ENCODE results near the gene CEP170. TPM values are rescaled to one million over a fixed set of nuclear protein-coding genes. Genes with fewer than 3 reads are reported as not detected.
"Not testable (repeated sequence)": the region's sequence is repeated elsewhere in the genome, so short reads cannot be mapped to it uniquely, and the experiment has no call there.

CEP170 gene
- total and polyA plus RNA-seq, 2 experiments from 2014 or later, result 22.9 to 37.3 TPM

- H3K36me3 ChIP-seq (replicated peaks; ENCODE audit: insufficient read depth, low read depth), result no peaks in the 10 kb centered on the region
- H4K20me1 ChIP-seq (ENCODE audit: insufficient read depth, poor library complexity, severe bottlenecking), result no peaks in the 10 kb centered on the region
- H3K4me1 ChIP-seq (ENCODE audit: insufficient read depth), result no peaks in the 10 kb centered on the region
- no peak overlapping the region for H2AFZ ChIP-seq
- TF ChIP-seq EZH2 (IDR thresholded peaks at IDR 0.05; ENCODE audit: borderline replicate concordance) (no peak), EZH2phosphoT487 (IDR thresholded peaks at IDR 0.05; ENCODE audit: low read depth, severe bottlenecking, unreplicated experiment) (no peak), CTCF (IDR thresholded peaks at IDR 0.05; ENCODE audit: poor library complexity) (no peak)
- no peaks in the 10 kb centered on the region for H3K9me2 ChIP-seq (replicated peaks; ENCODE audit: insufficient read depth)
- H3K27me3 ChIP-seq, result no peaks in the 10 kb centered on the region
- H3K79me2 ChIP-seq, result no peaks in the 10 kb centered on the region
- H3K4me2 ChIP-seq, result no peak overlapping the region
- DNase-seq (ENCODE audit: low spot score), result peak; percentile 6
- WGBS (ENCODE audit: low lambda C conversion rate, missing lambda C conversion rate), result 84% methylated on average over 4 of the region's 4 CpGs
- H3K27ac ChIP-seq, result no peak overlapping the region
- H3K4me3 ChIP-seq, result no peak overlapping the region
- H3K9me3 ChIP-seq (ENCODE audit: low read depth), result no peaks in the 10 kb centered on the region
Measured at GRCh38 chr1:243213045-243213787, 41.9 kb downstream of the CEP170 start.

- not testable (repeated sequence) for H3K27ac ChIP-seq; H3K9me2 ChIP-seq (replicated peaks; ENCODE audit: insufficient read depth)
- 65% methylated on average over 3 of the region's 3 CpGs for WGBS (ENCODE audit: low lambda C conversion rate, missing lambda C conversion rate)
Measured at GRCh38 chr1:243211984-243212383, 43.1 kb downstream of the CEP170 start.

GRCh38 chr1:243205026-243205501, 50.0 kb downstream of the CEP170 start:
- 75% methylated on average over 3 of the region's 3 CpGs for WGBS (ENCODE audit: low lambda C conversion rate, missing lambda C conversion rate)
- not testable (repeated sequence) for H4K20me1 ChIP-seq (ENCODE audit: insufficient read depth, poor library complexity, severe bottlenecking); H3K36me3 ChIP-seq (replicated peaks; ENCODE audit: insufficient read depth, low read depth); H3K4me1 ChIP-seq (ENCODE audit: insufficient read depth); H2AFZ ChIP-seq; H3K27me3 ChIP-seq; H3K4me2 ChIP-seq; H3K27ac ChIP-seq; H3K4me3 ChIP-seq; H3K9me3 ChIP-seq (ENCODE audit: low read depth); H3K79me2 ChIP-seq; H3K9me2 ChIP-seq (replicated peaks; ENCODE audit: insufficient read depth)
- DNase-seq (ENCODE audit: low spot score), result peak; percentile 37

More at GRCh38 chr1:243211984-243212383, 43.1 kb downstream of the CEP170 start:
- not testable (repeated sequence) for H3K27me3 ChIP-seq; H3K79me2 ChIP-seq; H3K9me3 ChIP-seq (ENCODE audit: low read depth); H4K20me1 ChIP-seq (ENCODE audit: insufficient read depth, poor library complexity, severe bottlenecking); H2AFZ ChIP-seq; H3K4me3 ChIP-seq; H3K4me2 ChIP-seq; H3K4me1 ChIP-seq (ENCODE audit: insufficient read depth); H3K36me3 ChIP-seq (replicated peaks; ENCODE audit: insufficient read depth, low read depth); DNase-seq (ENCODE audit: low spot score)

GRCh38 chr1:243204336-243204735, 50.7 kb downstream of the CEP170 start:
- not testable (repeated sequence) for H2AFZ ChIP-seq; H3K4me1 ChIP-seq (ENCODE audit: insufficient read depth); H3K4me2 ChIP-seq; H3K79me2 ChIP-seq; H3K36me3 ChIP-seq (replicated peaks; ENCODE audit: insufficient read depth, low read depth); H3K27me3 ChIP-seq; H3K27ac ChIP-seq; H3K4me3 ChIP-seq; H3K9me2 ChIP-seq (replicated peaks; ENCODE audit: insufficient read depth); DNase-seq (ENCODE audit: low spot score); H3K9me3 ChIP-seq (ENCODE audit: low read depth); H4K20me1 ChIP-seq (ENCODE audit: insufficient read depth, poor library complexity, severe bottlenecking)
- WGBS (ENCODE audit: low lambda C conversion rate, missing lambda C conversion rate), result 96% methylated on average over 1 of the region's 1 CpG

GRCh38 chr1:243203196-243203595, 51.9 kb downstream of the CEP170 start:
- H3K27ac ChIP-seq; H3K4me2 ChIP-seq; H3K9me2 ChIP-seq (replicated peaks; ENCODE audit: insufficient read depth); H3K27me3 ChIP-seq; H4K20me1 ChIP-seq (ENCODE audit: insufficient read depth, poor library complexity, severe bottlenecking); DNase-seq (ENCODE audit: low spot score); H3K4me3 ChIP-seq; H2AFZ ChIP-seq; H3K9me3 ChIP-seq (ENCODE audit: low read depth); H3K36me3 ChIP-seq (replicated peaks; ENCODE audit: insufficient read depth, low read depth); H3K79me2 ChIP-seq; H3K4me1 ChIP-seq (ENCODE audit: insufficient read depth): not testable (repeated sequence)
- 98% methylated on average over 4 of the region's 4 CpGs for WGBS (ENCODE audit: low lambda C conversion rate, missing lambda C conversion rate)

- WGBS (ENCODE audit: low lambda C conversion rate, missing lambda C conversion rate), result 90% methylated on average over 2 of the region's 2 CpGs
- not testable (repeated sequence) for H3K4me1 ChIP-seq (ENCODE audit: insufficient read depth); H3K36me3 ChIP-seq (replicated peaks; ENCODE audit: insufficient read depth, low read depth); H3K4me3 ChIP-seq; H3K79me2 ChIP-seq; H3K9me3 ChIP-seq (ENCODE audit: low read depth); DNase-seq (ENCODE audit: low spot score); H3K27ac ChIP-seq; H3K27me3 ChIP-seq; H4K20me1 ChIP-seq (ENCODE audit: insufficient read depth, poor library complexity, severe bottlenecking); H3K9me2 ChIP-seq (replicated peaks; ENCODE audit: insufficient read depth); H2AFZ ChIP-seq; H3K4me2 ChIP-seq
Measured at GRCh38 chr1:243201316-243201715, 53.8 kb downstream of the CEP170 start.

- H3K36me3 ChIP-seq (replicated peaks; ENCODE audit: insufficient read depth, low read depth); H3K79me2 ChIP-seq; DNase-seq (ENCODE audit: low spot score); H3K4me3 ChIP-seq; H3K27me3 ChIP-seq; H3K9me2 ChIP-seq (replicated peaks; ENCODE audit: insufficient read depth); H3K4me2 ChIP-seq; H4K20me1 ChIP-seq (ENCODE audit: insufficient read depth, poor library complexity, severe bottlenecking); H2AFZ ChIP-seq; H3K9me3 ChIP-seq (ENCODE audit: low read depth); H3K27ac ChIP-seq; H3K4me1 ChIP-seq (ENCODE audit: insufficient read depth): not testable (repeated sequence)
- 86% methylated on average over 6 of the region's 6 CpGs for WGBS (ENCODE audit: low lambda C conversion rate, missing lambda C conversion rate)
Measured at GRCh38 chr1:243197524-243197923, 57.6 kb downstream of the CEP170 start.

- H3K27ac ChIP-seq; H3K79me2 ChIP-seq; H4K20me1 ChIP-seq (ENCODE audit: insufficient read depth, poor library complexity, severe bottlenecking); DNase-seq (ENCODE audit: low spot score); H3K36me3 ChIP-seq (replicated peaks; ENCODE audit: insufficient read depth, low read depth); H3K9me2 ChIP-seq (replicated peaks; ENCODE audit: insufficient read depth); H3K27me3 ChIP-seq; H2AFZ ChIP-seq; H3K4me1 ChIP-seq (ENCODE audit: insufficient read depth); H3K4me2 ChIP-seq; H3K4me3 ChIP-seq; H3K9me3 ChIP-seq (ENCODE audit: low read depth): not testable (repeated sequence)
- WGBS (ENCODE audit: low lambda C conversion rate, missing lambda C conversion rate), result 89% methylated on average over 2 of the region's 2 CpGs
Measured at GRCh38 chr1:243193330-243193729, 61.8 kb downstream of the CEP170 start.
